Loucy (cell line): ENCODE measurements around the gene PYGB.

ENCODE experiments used
- H2AFZ ChIP-seq: fragments of 200-600 bp; sonication (generic); 2 replicates; pipeline ENCODE4 v1.6.0; 2016; ENCODE audit warnings: antibody characterized with exemption, mild to moderate bottlenecking, low read length, moderate library complexity
- H3F3A ChIP-seq: fragments of 200-600 bp; 2 replicates; pipeline ENCODE4 v1.6.0; 2016; ENCODE audit warnings: antibody characterized with exemption, low read depth, mild to moderate bottlenecking
- H3K27me3 ChIP-seq: fragments of 200-600 bp; sonication (generic); 2 replicates; pipeline ENCODE4 v1.6.1; 2014; ENCODE audit warnings: low read length, mild to moderate bottlenecking; ENCODE audit not compliant: insufficient read depth, poor library complexity, severe bottlenecking
- H3K36me3 ChIP-seq: fragments of 200-600 bp; sonication (generic); 2 replicates; pipeline ENCODE4 v1.6.1; 2016; ENCODE audit warnings: low read length; ENCODE audit not compliant: insufficient read depth
- H3K4me1 ChIP-seq: fragments of 200-600 bp; sonication (generic); 2 replicates; pipeline ENCODE4 v1.5.1; 2014; ENCODE audit warnings: low read length, mild to moderate bottlenecking; ENCODE audit not compliant: insufficient read depth, poor library complexity, severe bottlenecking
- H3K4me2 ChIP-seq: fragments of 200-600 bp; sonication (generic); 2 replicates; pipeline ENCODE4 v1.6.0; 2014; ENCODE audit warnings: antibody characterized with exemption, low read length, low read depth, mild to moderate bottlenecking; ENCODE audit not compliant: poor library complexity, severe bottlenecking
- H3K4me3 ChIP-seq: fragments of 200-600 bp; sonication (generic); 2 replicates; pipeline ENCODE4 v1.5.1; 2014; ENCODE audit warnings: low read length, mild to moderate bottlenecking, mixed read lengths; ENCODE audit not compliant: poor library complexity, severe bottlenecking
- H3K79me2 ChIP-seq: fragments of 200-600 bp; sonication (generic); 2 replicates; pipeline ENCODE4 v1.6.1; 2014; ENCODE audit warnings: low read length; ENCODE audit not compliant: insufficient read depth
- H3K9ac ChIP-seq: fragments of 200-600 bp; sonication (generic); 2 replicates; pipeline ENCODE4 v1.6.0; 2014; ENCODE audit warnings: mild to moderate bottlenecking, low read depth, low read length, moderate library complexity; ENCODE audit not compliant: poor library complexity, severe bottlenecking
- H3K9me2 ChIP-seq: fragments of 200-600 bp; sonication (generic); replicated peaks from 2 replicates; pipeline ENCODE4 v1.6.1; 2016; ENCODE audit warnings: low read depth, low read length, mixed read lengths
- H3K9me3 ChIP-seq: fragments of 200-600 bp; sonication (generic); 2 replicates; pipeline ENCODE4 v1.6.1; 2014; ENCODE audit warnings: mild to moderate bottlenecking, antibody characterized with exemption, low read length, low read depth; ENCODE audit not compliant: insufficient read depth
- H4K20me1 ChIP-seq: fragments of 200-600 bp; sonication (generic); 2 replicates; pipeline ENCODE4 v1.6.0; 2014; ENCODE audit warnings: antibody characterized with exemption, low read length, mild to moderate bottlenecking; ENCODE audit not compliant: insufficient read depth, poor library complexity, severe bottlenecking
- EZH2phosphoT487 ChIP-seq: fragments of 200-600 bp; IDR thresholded peaks from 2 replicates; pipeline ENCODE4 v1.6.1; 2018; ENCODE audit warnings: antibody characterized with exemption, mild to moderate bottlenecking, moderate library complexity, borderline replicate concordance
- TF ChIP-seq, protein P1 (sequence below): fragments of 200-600 bp; sonication (generic); conservative IDR thresholded peaks from 2 replicates; pipeline ENCODE4 v1.5.1; 2014; ENCODE audit warnings: mild to moderate bottlenecking, antibody characterized with exemption, low read length

The PYGB gene

DNA sequence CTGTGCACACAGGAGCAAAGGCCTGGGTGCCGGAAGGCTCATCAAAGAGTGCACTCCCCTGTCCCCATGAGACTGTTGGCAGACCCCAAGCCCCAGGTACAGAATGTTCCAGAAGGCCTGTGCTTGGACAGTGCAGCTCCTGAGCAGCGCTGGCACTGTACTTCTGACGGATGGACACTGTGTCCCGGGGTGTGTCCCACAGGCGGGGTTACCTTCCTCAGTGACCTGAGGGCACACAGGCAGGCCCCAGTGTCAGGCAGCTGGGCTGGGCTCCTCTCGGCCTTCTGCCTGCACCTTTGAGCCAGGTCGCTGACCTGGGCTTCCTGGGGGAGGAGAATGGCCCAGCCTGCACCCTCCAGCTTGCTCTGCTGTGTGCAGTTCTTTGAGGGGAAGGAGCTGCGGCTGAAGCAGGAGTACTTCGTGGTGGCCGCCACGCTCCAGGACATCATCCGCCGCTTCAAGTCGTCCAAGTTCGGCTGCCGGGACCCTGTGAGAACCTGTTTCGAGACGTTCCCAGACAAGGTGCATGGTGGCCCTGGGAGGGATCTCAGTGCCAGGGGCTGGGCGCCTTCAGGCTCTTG, 30.1 kb downstream of the PYGB start:
- Histone ChIP-seq H3K4me2 (no peak overlapping the region), H3K9ac (no peak overlapping the region), H3K9me2 (no peaks in the 10 kb centered on the region), H3F3A (no peaks in the 10 kb centered on the region), H3K36me3 (peaks cover 78% of the 10 kb centered on the region; the same call in 1 of the 2 replicates), H3K4me3 (no peak overlapping the region), H3K27me3 (no peaks in the 10 kb centered on the region), H4K20me1 (no peaks in the 10 kb centered on the region), H3K9me3 (no peaks in the 10 kb centered on the region), H3K4me1 (no peaks in the 10 kb centered on the region), H2AFZ (no peak overlapping the region), H3K79me2 (no peaks in the 10 kb centered on the region)
- TF ChIP-seq EZH2phosphoT487: no peak
- TF ChIP-seq, protein P1, sequence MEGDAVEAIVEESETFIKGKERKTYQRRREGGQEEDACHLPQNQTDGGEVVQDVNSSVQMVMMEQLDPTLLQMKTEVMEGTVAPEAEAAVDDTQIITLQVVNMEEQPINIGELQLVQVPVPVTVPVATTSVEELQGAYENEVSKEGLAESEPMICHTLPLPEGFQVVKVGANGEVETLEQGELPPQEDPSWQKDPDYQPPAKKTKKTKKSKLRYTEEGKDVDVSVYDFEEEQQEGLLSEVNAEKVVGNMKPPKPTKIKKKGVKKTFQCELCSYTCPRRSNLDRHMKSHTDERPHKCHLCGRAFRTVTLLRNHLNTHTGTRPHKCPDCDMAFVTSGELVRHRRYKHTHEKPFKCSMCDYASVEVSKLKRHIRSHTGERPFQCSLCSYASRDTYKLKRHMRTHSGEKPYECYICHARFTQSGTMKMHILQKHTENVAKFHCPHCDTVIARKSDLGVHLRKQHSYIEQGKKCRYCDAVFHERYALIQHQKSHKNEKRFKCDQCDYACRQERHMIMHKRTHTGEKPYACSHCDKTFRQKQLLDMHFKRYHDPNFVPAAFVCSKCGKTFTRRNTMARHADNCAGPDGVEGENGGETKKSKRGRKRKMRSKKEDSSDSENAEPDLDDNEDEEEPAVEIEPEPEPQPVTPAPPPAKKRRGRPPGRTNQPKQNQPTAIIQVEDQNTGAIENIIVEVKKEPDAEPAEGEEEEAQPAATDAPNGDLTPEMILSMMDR: no peak

DNA sequence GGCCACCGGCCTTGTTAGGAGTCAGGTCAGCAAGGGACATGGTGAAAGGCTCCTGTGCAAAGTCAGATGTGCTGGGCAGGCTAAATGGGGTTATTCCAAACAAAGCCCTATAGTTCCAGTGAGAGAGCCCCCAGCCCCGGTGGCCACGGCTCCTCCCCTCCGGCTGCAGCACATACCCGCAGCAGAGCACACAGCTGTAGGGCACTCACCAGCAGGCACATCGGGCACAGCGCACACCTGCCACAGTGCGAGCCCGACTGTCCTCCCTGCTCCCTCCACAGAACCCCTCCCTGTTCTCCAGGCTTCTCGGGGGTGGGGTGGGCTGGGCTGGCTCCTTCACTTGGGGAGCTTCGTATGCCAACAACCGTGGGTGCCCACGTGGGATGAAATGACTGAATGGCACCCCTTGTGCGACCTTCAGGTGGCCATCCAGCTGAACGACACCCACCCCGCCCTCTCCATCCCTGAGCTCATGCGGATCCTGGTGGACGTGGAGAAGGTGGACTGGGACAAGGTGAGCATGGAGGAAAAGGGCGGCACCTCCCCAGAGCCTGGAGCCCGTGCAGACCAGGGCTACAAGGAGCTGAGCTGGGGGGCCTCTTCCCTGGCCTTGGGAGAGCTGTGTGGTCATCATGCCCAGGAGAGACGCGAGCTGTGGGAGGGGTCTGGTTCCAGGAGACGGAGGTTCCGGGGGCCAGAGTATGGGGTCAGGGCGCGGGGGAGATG, 30.9 kb downstream of the PYGB start:
- no peaks in the 10 kb centered on the region for H3K4me1 ChIP-seq
- no peaks in the 10 kb centered on the region for H3K9me2 ChIP-seq
- no peaks in the 10 kb centered on the region for H4K20me1 ChIP-seq
- H3K4me2 ChIP-seq: no peak overlapping the region
- no peak overlapping the region for H3K4me3 ChIP-seq
- no peak overlapping the region for H3K9ac ChIP-seq
- no peaks in the 10 kb centered on the region for H3K27me3 ChIP-seq
- H3K79me2 ChIP-seq: no peaks in the 10 kb centered on the region
- H3K9me3 ChIP-seq: no peaks in the 10 kb centered on the region
- no peaks in the 10 kb centered on the region for H3F3A ChIP-seq
- TF ChIP-seq, protein P1: no peak
- no peak for TF ChIP-seq EZH2phosphoT487
- peaks cover 75% of the 10 kb centered on the region; the same call in 1 of the 2 replicates for H3K36me3 ChIP-seq
- H2AFZ ChIP-seq: no peak overlapping the region

DNA sequence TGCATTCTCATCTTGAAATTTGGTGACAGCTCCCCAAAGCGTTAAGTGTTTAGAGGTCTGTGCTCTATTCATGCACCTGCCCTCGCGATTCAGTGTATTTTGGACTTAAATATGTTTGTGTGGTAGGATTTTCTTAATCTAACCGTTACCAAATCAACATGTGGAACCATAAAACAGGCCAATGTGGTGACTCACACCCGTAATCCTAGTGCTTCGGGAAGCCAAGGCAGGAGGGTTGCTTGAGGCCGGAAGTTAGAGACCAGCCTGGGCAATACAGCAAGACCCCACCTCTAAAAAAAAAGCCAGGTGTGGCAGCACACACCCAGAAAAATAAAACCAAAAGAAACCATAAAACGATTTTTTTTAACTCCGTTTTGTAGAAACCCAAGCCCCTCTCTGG, 31.5 kb downstream of the PYGB start:
- no peak for TF ChIP-seq EZH2phosphoT487
- TF ChIP-seq, protein P1: no peak

More for the DNA sequence above, 31.5 kb downstream of the PYGB start:
- no peaks in the 10 kb centered on the region for H4K20me1 ChIP-seq
- no peaks in the 10 kb centered on the region for H3K4me1 ChIP-seq
- no peaks in the 10 kb centered on the region for H3F3A ChIP-seq
- no peak overlapping the region for H3K4me3 ChIP-seq
- no peak overlapping the region for H3K9ac ChIP-seq
- H3K36me3 ChIP-seq: peaks cover 75% of the 10 kb centered on the region; the same call in 1 of the 2 replicates
- no peaks in the 10 kb centered on the region for H3K9me2 ChIP-seq
- no peaks in the 10 kb centered on the region for H3K27me3 ChIP-seq
- no peak overlapping the region for H2AFZ ChIP-seq
- no peaks in the 10 kb centered on the region for H3K79me2 ChIP-seq
- no peaks in the 10 kb centered on the region for H3K9me3 ChIP-seq
- H3K4me2 ChIP-seq: no peak overlapping the region
